Measurements from ENCODE around the gene HDAC5.

GRCh38 chr17:44082256-44082927 is 41.0 kb downstream of the HDAC5 start:
- TF ChIP-seq SUZ12 (IDR thresholded peaks at IDR 0.05; ENCODE audit: extremely low read depth, insufficient read depth, insufficient read length) (no peak), YY1 (IDR thresholded peaks at IDR 0.05; ENCODE audit: insufficient read depth, insufficient read length) (no peak)
